ENCODE measurements around the gene USF2. TPM values are rescaled to one million over a fixed set of nuclear protein-coding genes. Genes with fewer than 3 reads are reported as not detected.
"Not testable (repeated sequence)": the region's sequence is repeated elsewhere in the genome, so short reads cannot be mapped to it uniquely, and the experiment has no call there.

USF2 gene
- total RNA-seq, 2 donors from 2014 or later = 204 to 299 TPM

DNA sequence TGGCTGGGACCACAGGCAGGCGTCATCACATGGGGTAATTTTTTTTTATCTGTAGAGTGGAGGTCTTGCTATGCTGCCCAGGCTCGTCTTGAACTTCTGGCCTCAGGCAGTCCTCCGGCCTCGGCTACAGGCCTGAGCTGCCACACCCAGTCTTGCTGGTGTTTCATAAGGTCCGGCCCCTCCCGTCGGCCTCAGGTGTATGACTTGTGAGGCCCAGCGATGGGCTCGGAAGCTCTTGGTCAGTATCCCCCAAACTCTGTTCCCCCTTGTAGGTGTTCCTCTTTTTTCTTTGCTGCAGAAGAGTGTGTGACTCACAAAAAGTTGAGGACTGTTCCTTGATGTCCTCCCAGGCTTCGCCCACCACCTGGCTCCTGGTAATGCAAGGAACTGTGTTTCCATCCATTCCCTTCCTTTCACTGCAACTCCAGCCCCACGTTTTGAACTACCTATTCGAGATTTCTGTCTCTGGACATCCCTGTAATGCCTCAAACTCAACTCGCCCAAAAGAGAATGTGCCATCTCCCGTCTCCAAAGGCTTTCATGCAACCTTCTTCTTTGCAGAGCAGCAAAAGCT, 5.0 kb downstream of the USF2 start:
- H3K4me1 Mint-ChIP-seq = peaks cover 23% of the 10 kb centered on the region

DNA sequence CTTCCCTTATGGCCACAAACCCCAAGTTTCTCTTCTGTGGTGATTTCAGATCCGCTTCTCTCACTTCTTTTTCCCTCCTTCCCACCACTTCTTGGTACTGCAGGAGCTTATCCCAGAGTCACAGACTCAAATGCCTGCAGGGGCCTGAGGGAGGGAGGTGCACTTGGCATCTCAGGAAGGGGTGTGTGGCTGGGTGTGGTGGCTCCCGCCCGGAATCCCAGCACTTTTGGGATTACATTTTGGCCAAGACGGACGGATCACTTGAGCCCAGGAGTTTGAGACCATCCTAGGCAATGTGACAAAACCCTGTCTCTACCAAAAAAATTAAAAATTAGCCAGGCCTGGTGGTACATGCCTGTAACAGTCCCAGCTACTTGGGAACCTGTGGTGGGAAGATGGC, 5.6 kb downstream of the USF2 start:
- ATAC-seq (no peak), DNase-seq (no peak)
- Mint-ChIP-seq H3K4me3 (no peak overlapping the region), H3K36me3 (ENCODE audit: low read depth) (peaks cover 5% of the 10 kb centered on the region), H3K4me1 (peaks cover 23% of the 10 kb centered on the region), H3K27ac (peak overlapping the region; percentile 80), H3K27me3 (no peaks in the 10 kb centered on the region)
- no peaks in the 10 kb centered on the region for H3K9me3 ChIP-seq (ENCODE audit: control insufficient read depth, low read length, poor library complexity, severe bottlenecking)

More for the DNA sequence above, 5.0 kb downstream of the USF2 start:
- Mint-ChIP-seq H3K27ac (peak overlapping the region; percentile 80), H3K36me3 (ENCODE audit: low read depth) (peaks cover 5% of the 10 kb centered on the region), H3K27me3 (no peaks in the 10 kb centered on the region), H3K4me3 (no peak overlapping the region)
- DNase-seq (no peak), ATAC-seq (no peak)
- H3K9me3 ChIP-seq (ENCODE audit: control insufficient read depth, low read length, poor library complexity, severe bottlenecking) = no peaks in the 10 kb centered on the region

DNA sequence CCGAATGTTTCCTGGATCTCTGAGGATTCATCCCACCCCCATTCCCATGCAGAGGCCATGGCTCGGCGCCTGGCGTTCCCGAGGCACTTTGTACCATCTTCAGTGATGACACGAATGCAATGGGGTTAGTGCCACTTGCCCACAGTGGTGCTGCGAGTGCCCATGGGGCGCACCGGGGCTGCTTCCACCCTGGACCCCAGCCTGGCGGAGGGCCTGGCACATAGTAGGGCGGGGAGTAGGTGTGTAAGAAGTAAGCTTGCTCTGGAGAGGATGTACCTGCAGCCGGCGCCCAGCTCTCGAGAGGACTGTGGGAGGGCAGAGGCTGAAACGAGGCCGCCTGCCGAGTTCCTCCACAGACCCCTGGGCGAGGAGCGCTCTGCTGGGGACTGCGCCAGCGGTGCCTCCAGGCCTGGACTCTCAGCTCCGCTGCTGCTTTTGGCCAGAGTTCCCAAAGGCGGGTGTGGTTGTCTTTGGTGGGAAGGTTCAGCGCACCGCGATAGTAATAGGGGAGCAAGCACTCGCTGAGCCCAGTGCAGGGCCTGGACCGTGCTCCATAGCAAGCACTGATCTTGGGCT, 8.0 kb downstream of the USF2 start:
- Mint-ChIP-seq H3K27ac (peak overlapping the region; percentile 67), H3K27me3 (peaks cover 5% of the 10 kb centered on the region), H3K36me3 (ENCODE audit: low read depth) (peaks cover 5% of the 10 kb centered on the region), H3K4me1 (peaks cover 24% of the 10 kb centered on the region), H3K4me3 (no peak overlapping the region)
- ATAC-seq = no peak
- no peak for DNase-seq
- no peaks in the 10 kb centered on the region for H3K9me3 ChIP-seq (ENCODE audit: control insufficient read depth, low read length, poor library complexity, severe bottlenecking)

DNA sequence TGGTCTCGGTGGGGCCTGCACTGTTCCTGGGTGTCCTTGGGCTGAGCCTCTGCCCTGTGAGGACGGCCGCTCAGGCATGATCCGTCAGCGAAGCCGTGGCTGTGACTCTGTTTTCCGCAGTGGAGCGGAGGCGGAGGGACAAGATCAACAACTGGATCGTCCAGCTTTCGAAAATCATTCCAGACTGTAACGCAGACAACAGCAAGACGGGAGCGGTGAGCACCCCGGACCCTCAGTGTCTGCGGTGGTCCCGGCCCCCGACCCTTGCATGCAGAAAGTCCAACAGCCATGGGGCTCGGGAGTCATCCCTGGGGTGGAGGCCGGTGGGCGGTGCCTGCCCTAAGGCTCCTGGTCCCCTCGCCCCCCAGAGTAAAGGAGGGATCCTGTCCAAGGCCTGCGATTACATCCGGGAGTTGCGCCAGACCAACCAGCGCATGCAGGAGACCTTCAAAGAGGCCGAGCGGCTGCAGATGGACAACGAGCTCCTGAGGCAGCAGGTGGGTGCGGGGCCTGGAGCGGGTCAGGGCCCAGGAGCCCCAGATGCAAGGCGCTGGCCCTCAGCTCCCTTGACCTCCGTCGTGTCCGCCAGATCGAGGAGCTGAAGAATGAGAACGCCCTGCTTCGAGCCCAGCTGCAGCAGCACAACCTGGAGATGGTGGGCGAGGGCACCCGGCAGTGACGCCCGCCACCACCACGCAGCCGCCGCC, 10.0 kb downstream of the USF2 start:
- DNase-seq (no peak), ATAC-seq (no peak)
- Mint-ChIP-seq H3K27ac (no peak overlapping the region), H3K36me3 (ENCODE audit: low read depth) (peaks cover 4% of the 10 kb centered on the region), H3K27me3 (peaks cover 21% of the 10 kb centered on the region), H3K4me1 (peaks cover 14% of the 10 kb centered on the region), H3K4me3 (no peak overlapping the region)
- no peaks in the 10 kb centered on the region for H3K9me3 ChIP-seq (ENCODE audit: control insufficient read depth, low read length, poor library complexity, severe bottlenecking)

DNA sequence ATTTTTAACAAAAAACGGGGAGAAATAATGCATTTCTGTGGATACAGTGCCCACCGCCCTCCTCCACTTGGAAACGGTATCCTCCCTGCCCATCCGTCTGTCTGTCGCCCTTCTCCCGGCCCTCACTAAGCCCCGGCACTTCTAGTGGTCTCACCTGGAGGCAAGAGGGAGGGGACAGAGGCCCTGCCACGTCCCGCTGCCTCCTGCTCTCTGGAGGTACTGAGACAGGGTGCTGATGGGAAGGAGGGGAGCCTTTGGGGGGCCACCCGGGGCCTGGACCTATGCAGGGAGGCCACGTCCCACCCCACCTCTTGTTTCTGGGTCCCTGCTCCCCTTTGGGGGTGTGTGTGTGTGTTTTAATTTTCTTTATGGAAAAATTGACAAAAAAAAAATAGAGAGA, 10.6 kb downstream of the USF2 start:
- no peak for DNase-seq
- H3K27me3 Mint-ChIP-seq = peaks cover 25% of the 10 kb centered on the region
- H3K27ac Mint-ChIP-seq = peak overlapping the region; percentile 3
- peaks cover 4% of the 10 kb centered on the region for H3K36me3 Mint-ChIP-seq (ENCODE audit: low read depth)
- peaks cover 8% of the 10 kb centered on the region for H3K4me1 Mint-ChIP-seq
- ATAC-seq = no peak
- H3K9me3 ChIP-seq (ENCODE audit: control insufficient read depth, low read length, poor library complexity, severe bottlenecking) = no peaks in the 10 kb centered on the region
- no peak overlapping the region for H3K4me3 Mint-ChIP-seq

DNA sequence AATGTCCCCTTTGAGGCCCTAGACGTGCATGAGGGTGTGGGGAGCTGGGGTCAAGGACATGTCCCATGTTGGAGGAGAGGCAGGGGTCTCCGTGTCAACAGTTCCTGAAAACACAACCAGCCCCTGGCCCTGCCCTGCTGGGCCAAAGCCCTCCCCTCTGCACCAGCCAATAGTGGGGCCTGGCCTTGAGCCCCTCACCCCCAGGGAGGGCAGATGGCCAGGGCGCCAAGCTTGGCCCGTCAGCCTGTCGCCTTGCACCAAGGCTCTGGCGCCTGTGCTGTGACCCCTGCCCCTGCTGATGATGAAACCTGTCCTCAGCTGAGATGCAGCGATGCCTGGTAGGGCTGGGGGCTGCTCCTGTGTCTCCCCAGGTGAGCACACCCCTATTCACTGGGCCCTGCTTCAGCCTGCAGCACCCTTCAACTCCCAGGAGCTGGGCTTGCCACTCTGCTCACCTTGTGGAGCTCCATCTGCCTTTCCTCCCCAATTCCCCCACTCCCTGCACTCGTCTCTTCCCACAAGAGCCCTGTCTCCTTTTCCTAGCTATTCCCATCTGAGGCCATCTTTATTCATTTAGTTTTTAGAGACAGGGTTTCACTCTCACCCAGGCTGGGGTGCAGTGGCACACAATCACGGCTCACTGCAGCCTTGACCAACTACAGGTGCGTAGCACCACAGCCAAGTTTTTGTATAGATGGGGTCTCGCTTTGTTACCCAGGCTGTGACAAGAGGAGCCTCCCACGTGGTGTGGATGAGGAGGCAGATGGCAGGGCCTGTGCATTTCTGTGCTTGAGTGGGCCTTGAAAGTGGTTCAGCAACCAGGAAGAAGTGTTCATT, 11.4 kb downstream of the USF2 start:
- no peak overlapping the region for H3K27ac Mint-ChIP-seq
- ATAC-seq (peak; percentile 6), DNase-seq (no peak)
- H3K9me3 ChIP-seq (ENCODE audit: control insufficient read depth, low read length, poor library complexity, severe bottlenecking) = no peaks in the 10 kb centered on the region
- H3K4me3 Mint-ChIP-seq = peak overlapping the region; percentile 41
- H3K4me1 Mint-ChIP-seq = peaks cover 5% of the 10 kb centered on the region
- H3K36me3 Mint-ChIP-seq (ENCODE audit: low read depth) = peaks cover 4% of the 10 kb centered on the region
- peaks cover 26% of the 10 kb centered on the region for H3K27me3 Mint-ChIP-seq

DNA sequence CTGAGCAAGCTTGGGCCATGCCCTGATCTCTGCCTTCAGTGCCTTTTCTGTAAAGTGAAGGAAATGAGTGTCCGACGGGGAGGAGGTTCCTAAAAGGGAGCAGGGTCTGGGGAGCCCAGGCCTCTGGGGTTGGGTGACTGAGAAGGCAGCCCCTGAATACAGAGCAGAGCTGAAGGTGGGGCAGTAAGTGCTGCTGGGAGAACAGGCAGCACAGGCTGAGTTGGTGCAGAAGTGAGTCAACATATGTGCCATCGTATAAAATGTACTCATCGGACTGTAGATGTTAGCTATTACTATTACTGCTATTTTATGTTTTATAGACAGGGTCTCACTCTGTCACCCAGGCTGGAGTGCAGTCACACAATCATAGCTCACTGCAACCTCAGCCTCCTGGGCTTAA, 12.5 kb downstream of the USF2 start:
- Mint-ChIP-seq H3K27me3 (peaks cover 26% of the 10 kb centered on the region), H3K27ac (no peak overlapping the region), H3K36me3 (ENCODE audit: low read depth) (peaks cover 4% of the 10 kb centered on the region)

DNA sequence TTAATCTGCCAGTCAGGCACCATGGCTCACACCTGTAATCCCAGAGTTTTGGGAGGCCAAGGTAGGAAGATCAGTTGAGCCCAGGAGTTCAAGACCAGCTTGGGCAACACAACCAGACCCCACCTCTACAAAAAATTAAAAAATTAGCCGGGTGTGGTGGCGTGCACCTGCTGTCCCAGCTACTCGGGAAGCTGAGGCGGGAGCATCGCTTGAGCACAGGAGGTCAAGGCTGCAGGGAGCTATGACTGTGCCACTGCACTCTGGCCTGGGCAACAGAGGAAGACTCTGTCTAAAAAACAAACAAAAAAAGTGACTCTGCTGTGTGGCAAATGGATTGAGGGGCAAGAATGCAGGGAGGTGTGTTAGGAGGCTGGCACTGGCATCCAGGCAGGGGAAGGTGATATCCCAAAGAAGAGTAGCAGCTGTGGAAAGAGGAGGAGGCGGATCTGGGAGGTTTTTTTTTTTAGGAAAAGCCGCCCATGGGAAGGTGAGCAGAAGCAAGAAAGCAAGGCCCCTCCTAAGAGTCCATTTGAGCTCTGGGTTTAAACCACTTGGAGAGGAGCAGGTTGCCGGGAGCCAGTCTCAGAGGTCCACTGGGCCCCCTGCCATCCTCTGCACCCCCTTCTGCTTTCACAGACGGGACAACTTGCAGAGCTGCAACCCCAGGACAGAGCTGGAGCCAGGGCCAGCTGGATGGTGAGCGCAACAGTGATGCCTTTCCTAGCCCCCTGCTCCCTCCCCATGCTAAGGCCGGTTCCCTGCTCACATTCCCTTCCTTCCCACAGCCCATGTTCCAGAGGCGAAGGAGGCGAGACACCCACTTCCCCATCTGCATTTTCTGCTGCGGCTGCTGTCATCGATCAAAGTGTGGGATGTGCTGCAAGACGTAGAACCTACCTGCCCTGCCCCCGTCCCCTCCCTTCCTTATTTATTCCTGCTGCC, 15.7 kb downstream of the USF2 start:
- Mint-ChIP-seq H3K4me1 (peaks cover 5% of the 10 kb centered on the region), H3K27ac (no peak overlapping the region), H3K27me3 (peaks cover 26% of the 10 kb centered on the region), H3K4me3 (no peak overlapping the region), H3K36me3 (ENCODE audit: low read depth) (peaks cover 2% of the 10 kb centered on the region)
- no peak for ATAC-seq
- DNase-seq = no peak
- no peaks in the 10 kb centered on the region for H3K9me3 ChIP-seq (ENCODE audit: control insufficient read depth, low read length, poor library complexity, severe bottlenecking)

More for the DNA sequence above, 12.5 kb downstream of the USF2 start:
- Mint-ChIP-seq H3K4me1 (peaks cover 5% of the 10 kb centered on the region), H3K4me3 (peak overlapping the region; percentile 55)
- ATAC-seq (no peak), DNase-seq (no peak)
- H3K9me3 ChIP-seq (ENCODE audit: control insufficient read depth, low read length, poor library complexity, severe bottlenecking) = no peaks in the 10 kb centered on the region

DNA sequence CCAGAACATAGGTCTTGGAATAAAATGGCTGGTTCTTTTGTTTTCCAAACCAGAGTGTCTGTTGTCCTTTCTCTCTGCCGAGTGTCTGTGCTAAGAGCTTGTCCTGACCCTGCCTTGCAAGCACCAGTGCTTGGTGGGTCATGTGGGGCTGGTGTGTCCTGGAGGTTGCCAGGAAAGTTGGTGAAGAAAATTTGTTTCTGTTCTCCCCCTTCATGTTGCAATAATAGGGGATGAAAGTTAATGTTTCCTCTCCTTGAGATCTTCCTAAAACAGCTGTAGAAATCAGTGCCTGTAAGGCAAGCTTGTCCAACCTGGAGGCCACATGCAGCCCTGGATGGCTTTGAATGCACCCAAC, 16.3 kb downstream of the USF2 start:
- Mint-ChIP-seq H3K4me3 (no peak overlapping the region), H3K36me3 (ENCODE audit: low read depth) (peaks cover 2% of the 10 kb centered on the region), H3K27me3 (peaks cover 26% of the 10 kb centered on the region), H3K27ac (no peak overlapping the region), H3K4me1 (peaks cover 5% of the 10 kb centered on the region)
- H3K9me3 ChIP-seq (ENCODE audit: control insufficient read depth, low read length, poor library complexity, severe bottlenecking) = no peaks in the 10 kb centered on the region
- no peak for ATAC-seq
- no peak for DNase-seq

DNA sequence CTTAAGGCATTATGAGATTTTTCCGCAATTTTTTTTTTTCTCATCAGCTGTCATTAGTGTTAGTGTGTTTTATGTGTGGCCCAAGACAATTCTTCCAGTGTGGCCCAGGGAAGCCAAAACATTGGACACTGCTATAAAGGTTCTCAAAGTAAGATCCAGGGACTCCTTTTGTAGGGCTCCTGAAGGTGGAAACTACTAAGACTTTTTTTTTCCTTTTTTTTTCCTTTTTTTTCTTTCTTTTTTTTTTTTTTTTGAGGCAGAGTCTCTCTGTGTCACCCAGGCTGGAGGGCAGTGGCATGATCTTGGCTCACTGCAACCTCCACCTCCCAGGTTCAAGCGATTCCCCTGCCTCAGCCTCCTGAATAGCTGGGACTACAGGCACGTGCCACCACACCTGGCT, 16.7 kb downstream of the USF2 start:
- H3K36me3 Mint-ChIP-seq (ENCODE audit: low read depth); DNase-seq; ATAC-seq; H3K9me3 ChIP-seq (ENCODE audit: control insufficient read depth, low read length, poor library complexity, severe bottlenecking); H3K4me1 Mint-ChIP-seq; H3K27ac Mint-ChIP-seq; H3K4me3 Mint-ChIP-seq: not testable (repeated sequence)
- H3K27me3 Mint-ChIP-seq = peaks cover 26% of the 10 kb centered on the region

DNA sequence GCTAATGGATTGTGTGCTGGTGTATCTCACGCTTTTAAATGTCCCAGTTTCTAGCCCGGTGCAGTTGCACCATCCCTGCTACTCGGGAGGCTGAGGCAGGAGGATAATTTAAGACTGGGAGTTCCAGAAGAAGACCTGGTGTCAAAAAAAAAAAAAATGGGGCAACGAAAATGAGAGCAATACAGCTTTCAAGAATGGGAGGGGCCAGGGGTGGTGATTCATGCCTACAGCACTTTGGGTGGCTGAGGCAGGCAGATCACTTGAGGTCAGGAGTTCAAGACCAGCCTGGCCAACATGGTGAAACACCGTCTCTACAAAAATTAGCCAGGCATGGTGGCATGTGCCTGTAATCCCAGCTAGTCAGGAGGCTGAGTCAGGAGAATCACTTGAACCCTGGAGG, 17.3 kb downstream of the USF2 start:
- H3K36me3 Mint-ChIP-seq (ENCODE audit: low read depth); H3K4me1 Mint-ChIP-seq; ATAC-seq; H3K4me3 Mint-ChIP-seq; DNase-seq; H3K9me3 ChIP-seq (ENCODE audit: control insufficient read depth, low read length, poor library complexity, severe bottlenecking); H3K27ac Mint-ChIP-seq: not testable (repeated sequence)
- H3K27me3 Mint-ChIP-seq = peaks cover 23% of the 10 kb centered on the region

DNA sequence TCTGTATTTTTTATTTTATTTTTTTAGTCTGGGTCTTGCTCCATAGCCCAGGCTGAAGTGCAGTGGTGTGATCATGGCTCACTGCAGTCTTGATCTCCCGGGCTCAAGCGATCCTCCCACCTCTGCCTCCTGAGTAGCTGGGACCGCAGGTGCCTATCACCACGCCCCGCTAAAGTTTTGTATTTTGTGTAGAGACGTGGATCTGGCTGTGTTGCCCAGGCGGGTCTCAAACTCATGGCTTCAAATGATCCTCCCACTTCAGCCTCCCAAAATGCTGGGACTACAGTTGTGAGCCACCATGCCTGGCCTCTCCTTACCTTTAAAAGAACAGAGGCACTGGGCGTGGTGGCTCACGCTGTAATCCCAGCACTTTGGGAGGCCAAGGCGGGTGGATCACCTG, 19.0 kb downstream of the USF2 start:
- H3K4me3 Mint-ChIP-seq = no peak overlapping the region
- DNase-seq (no peak), ATAC-seq (no peak)
- H3K36me3 Mint-ChIP-seq (ENCODE audit: low read depth) = peaks cover 2% of the 10 kb centered on the region
- H3K27me3 Mint-ChIP-seq = peaks cover 14% of the 10 kb centered on the region
- no peaks in the 10 kb centered on the region for H3K9me3 ChIP-seq (ENCODE audit: control insufficient read depth, low read length, poor library complexity, severe bottlenecking)
- no peaks in the 10 kb centered on the region for H3K4me1 Mint-ChIP-seq
- H3K27ac Mint-ChIP-seq = no peak overlapping the region

Measured in T-helper 17 cell (primary cell).